H9 (cell line): ENCODE data around the gene MRPS35. TPM values are rescaled to one million over a fixed set of nuclear protein-coding genes. Genes with fewer than 3 reads are reported as not detected.

Experiments used
- DNase-seq: peaks from one replicate; pipeline ENCODE4 v3.0.0-alpha.2; 2017
- H2AFZ ChIP-seq: one replicate; pipeline ENCODE4 v1.6.1; 2013; ENCODE audit warnings: mild to moderate bottlenecking, low read length, control low read depth, moderate library complexity
- H2AK5ac ChIP-seq: 2 replicates; pipeline ENCODE4 v1.6.1; 2013; ENCODE audit warnings: low read length, control low read depth, mixed read lengths; ENCODE audit not compliant: insufficient read length
- H2BK120ac ChIP-seq: one replicate; pipeline ENCODE4 v1.6.1; 2013; ENCODE audit warnings: low read depth, mild to moderate bottlenecking, low read length, control low read depth, inconsistent platforms; ENCODE audit not compliant: poor library complexity, severe bottlenecking
- H2BK12ac ChIP-seq: 2 replicates; pipeline ENCODE4 v1.6.1; 2013; ENCODE audit warnings: low read length, control low read depth, mixed read lengths, low read depth; ENCODE audit not compliant: insufficient read length
- H2BK15ac ChIP-seq: 2 replicates; pipeline ENCODE4 v1.6.1; 2013; ENCODE audit warnings: low read depth, low read length, control low read depth
- H2BK20ac ChIP-seq: one replicate; pipeline ENCODE4 v1.6.1; 2013; ENCODE audit warnings: low read depth, mild to moderate bottlenecking, low read length, control low read depth, inconsistent platforms; ENCODE audit not compliant: poor library complexity, severe bottlenecking
- H2BK5ac ChIP-seq: 2 replicates; pipeline ENCODE4 v1.6.1; 2013; ENCODE audit warnings: low read length, control low read depth, mixed read lengths; ENCODE audit not compliant: insufficient read length
- H3K14ac ChIP-seq: 2 replicates; pipeline ENCODE4 v1.6.1; 2013; ENCODE audit warnings: low read length, control low read depth; ENCODE audit not compliant: insufficient read depth
- H3K18ac ChIP-seq: 2 replicates; pipeline ENCODE4 v1.6.1; 2013; ENCODE audit warnings: low read depth, mild to moderate bottlenecking, mixed read lengths, low read length, control low read depth; ENCODE audit not compliant: insufficient read length
- H3K23ac ChIP-seq: 2 replicates; pipeline ENCODE4 v1.6.1; 2013; ENCODE audit warnings: low read length, control low read depth, mixed read lengths, low read depth; ENCODE audit not compliant: insufficient read length
- H3K23me2 ChIP-seq: 2 replicates; pipeline ENCODE4 v1.6.1; 2013; ENCODE audit warnings: low read depth, mild to moderate bottlenecking, mixed read lengths, low read length, control low read depth; ENCODE audit not compliant: insufficient read length, poor library complexity, severe bottlenecking
- H3K27ac ChIP-seq: 2 replicates; pipeline ENCODE4 v1.5.1; 2013; ENCODE audit warnings: low read length, control low read depth, mixed read lengths, low read depth; ENCODE audit not compliant: insufficient read length
- H3K27me3 ChIP-seq: 2 replicates; pipeline ENCODE4 v1.6.1; 2013; ENCODE audit warnings: low read length, control low read depth, inconsistent platforms; ENCODE audit not compliant: insufficient read depth
- H3K4ac ChIP-seq: 2 replicates; pipeline ENCODE4 v1.6.1; 2013; ENCODE audit warnings: low read depth, mild to moderate bottlenecking, control low read depth, inconsistent platforms, low read length, moderate library complexity
- H3K4me1 ChIP-seq: 2 replicates; pipeline ENCODE4 v1.6.1; 2013; ENCODE audit warnings: low read length, control low read depth, inconsistent platforms; ENCODE audit not compliant: insufficient read depth
- H3K4me2 ChIP-seq: 2 replicates; pipeline ENCODE4 v1.6.1; 2013; ENCODE audit warnings: low read length, control low read depth, mixed read lengths; ENCODE audit not compliant: insufficient read length, insufficient read depth
- H3K56ac ChIP-seq: 2 replicates; pipeline ENCODE4 v1.6.1; 2013; ENCODE audit warnings: low read depth, mild to moderate bottlenecking, mixed read lengths, low read length, control low read depth; ENCODE audit not compliant: insufficient read length
- H3K79me1 ChIP-seq: 2 replicates; pipeline ENCODE4 v1.6.1; 2013; ENCODE audit warnings: low read depth, mild to moderate bottlenecking, moderate library complexity, low read length, control low read depth, inconsistent platforms; ENCODE audit not compliant: insufficient read depth, poor library complexity, severe bottlenecking
- H3K79me2 ChIP-seq: 2 replicates; pipeline ENCODE4 v1.6.1; 2013; ENCODE audit warnings: low read length, control low read depth, inconsistent platforms; ENCODE audit not compliant: insufficient read depth
- H3K9ac ChIP-seq: 2 replicates; pipeline ENCODE4 v1.6.1; 2013; ENCODE audit warnings: low read length, control low read depth, mixed read lengths; ENCODE audit not compliant: insufficient read length; ENCODE audit errors: extremely low read depth
- H3K9me3 ChIP-seq: one replicate; pipeline ENCODE4 v1.6.1; 2013; ENCODE audit warnings: low read depth, low read length, inconsistent platforms; ENCODE audit not compliant: control insufficient read depth
- H3T11ph ChIP-seq: one replicate; pipeline ENCODE4 v1.6.1; 2013; ENCODE audit warnings: mild to moderate bottlenecking, low read length, control low read depth, inconsistent platforms
- H4K20me1 ChIP-seq: one replicate; pipeline ENCODE4 v1.6.1; 2013; ENCODE audit not compliant: control insufficient read depth, insufficient read length, insufficient read depth
- H4K5ac ChIP-seq: 2 replicates; pipeline ENCODE4 v1.6.1; 2013; ENCODE audit warnings: low read depth, mild to moderate bottlenecking, mixed read lengths, low read length, control low read depth; ENCODE audit not compliant: insufficient read length
- H4K8ac ChIP-seq: replicated peaks from 2 replicates; pipeline ENCODE4 v1.6.1; 2013; ENCODE audit warnings: low read length, control low read depth, mixed read lengths, low read depth; ENCODE audit not compliant: insufficient read length
- H4K91ac ChIP-seq: 2 replicates; pipeline ENCODE4 v1.6.1; 2013; ENCODE audit warnings: low read depth, mild to moderate bottlenecking, moderate library complexity, mixed read lengths, low read length, control low read depth; ENCODE audit not compliant: insufficient read length
- H3K27ac Mint-ChIP-seq, 3 experiments: 2 replicates in 2 of 3; 3 replicates in 1 of 3; pipeline ENCODE4 v1.8.0; 2020 to 2021; ENCODE audit warnings: mixed read lengths in 3 of 3, mild to moderate bottlenecking in 1 of 3, moderate library complexity in 1 of 3
- H3K27me3 Mint-ChIP-seq: 2 replicates; pipeline ENCODE4 v1.8.0; 2021; ENCODE audit warnings: low read depth, mild to moderate bottlenecking, moderate library complexity, mixed read lengths
- H3K36me3 Mint-ChIP-seq, 3 experiments: 2 replicates in 2 of 3; 3 replicates in 1 of 3; pipeline ENCODE4 v1.8.0; 2020 to 2021; ENCODE audit warnings: low read depth in 3 of 3, mixed read lengths in 3 of 3; ENCODE audit not compliant: insufficient read depth in 1 of 3
- H3K4me1 Mint-ChIP-seq, 2 experiments: 2 replicates each; pipeline ENCODE4 v1.8.0; 2020; ENCODE audit warnings: mixed read lengths in 2 of 2
- H3K4me3 Mint-ChIP-seq, 2 experiments: 2 replicates in 1 of 2; 3 replicates in 1 of 2; pipeline ENCODE4 v1.8.0; 2020 to 2021; ENCODE audit warnings: mild to moderate bottlenecking in 2 of 2, mixed read lengths in 2 of 2, moderate library complexity in 1 of 2
- H3K9me3 Mint-ChIP-seq, 2 experiments: 2 replicates in 1 of 2; 3 replicates in 1 of 2; pipeline ENCODE4 v1.8.0; 2020; ENCODE audit warnings: mild to moderate bottlenecking in 2 of 2, mixed read lengths in 2 of 2, moderate library complexity in 1 of 2
- WGBS: extraction: QIAGEN DNeasy Blood & Tissue Kit; methylation state at CpG from one replicate; pipeline ENCODE4 v1.1.7; 2013; ENCODE audit warnings: missing lambda C conversion rate, low lambda C conversion rate, mixed read lengths; ENCODE audit not compliant: insufficient read length; ENCODE audit errors: extremely low coverage; 5-methylcytosine and 5-hydroxymethylcytosine counted together
- total RNA-seq: library from RNA; stranded (reverse); gene quantifications from 2 replicates; pipeline ENCODE4 v1.2.1, GENCODE V29; 2021
- TF ChIP-seq, protein P1 (sequence below): fragments of 200-600 bp; sonication (generic); conservative IDR thresholded peaks from 3 replicates; pipeline ENCODE4 v1.8.0; 2021; ENCODE audit warnings: antibody characterized with exemption, mild to moderate bottlenecking

MRPS35 gene
- total RNA-seq, 1 experiment from 2014 or later, result 45.4 TPM

DNA sequence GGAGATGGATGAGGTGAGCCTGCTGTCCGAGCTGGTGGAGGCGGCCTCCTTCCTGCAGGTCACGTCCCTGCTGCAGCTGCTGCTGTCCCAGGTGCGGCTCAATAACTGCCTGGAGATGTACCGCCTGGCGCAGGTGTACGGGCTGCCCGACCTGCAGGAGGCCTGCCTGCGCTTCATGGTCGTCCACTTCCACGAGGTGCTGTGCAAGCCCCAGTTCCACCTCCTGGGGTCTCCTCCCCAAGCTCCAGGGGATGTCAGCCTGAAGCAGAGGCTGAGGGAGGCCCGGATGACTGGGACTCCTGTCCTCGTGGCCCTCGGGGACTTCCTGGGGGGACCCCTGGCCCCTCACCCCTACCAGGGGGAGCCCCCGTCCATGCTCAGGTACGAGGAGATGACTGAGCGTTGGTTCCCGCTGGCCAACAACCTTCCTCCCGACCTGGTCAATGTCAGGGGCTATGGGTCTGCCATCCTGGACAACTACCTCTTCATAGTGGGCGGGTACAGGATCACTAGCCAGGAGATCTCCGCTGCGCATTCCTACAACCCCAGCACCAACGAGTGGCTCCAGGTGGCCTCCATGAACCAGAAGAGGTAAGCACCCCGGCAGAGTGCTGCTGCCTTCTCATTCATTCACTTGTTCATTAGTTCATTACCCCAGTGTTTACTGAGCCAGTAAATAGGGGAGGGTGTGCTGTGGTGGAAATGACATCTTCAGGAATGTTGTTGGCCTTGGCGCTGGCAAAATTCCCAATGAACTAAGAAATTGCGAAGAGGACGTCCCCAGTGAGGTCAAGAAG is 70.2 kb downstream of the MRPS35 start:
- TF ChIP-seq, protein P1, sequence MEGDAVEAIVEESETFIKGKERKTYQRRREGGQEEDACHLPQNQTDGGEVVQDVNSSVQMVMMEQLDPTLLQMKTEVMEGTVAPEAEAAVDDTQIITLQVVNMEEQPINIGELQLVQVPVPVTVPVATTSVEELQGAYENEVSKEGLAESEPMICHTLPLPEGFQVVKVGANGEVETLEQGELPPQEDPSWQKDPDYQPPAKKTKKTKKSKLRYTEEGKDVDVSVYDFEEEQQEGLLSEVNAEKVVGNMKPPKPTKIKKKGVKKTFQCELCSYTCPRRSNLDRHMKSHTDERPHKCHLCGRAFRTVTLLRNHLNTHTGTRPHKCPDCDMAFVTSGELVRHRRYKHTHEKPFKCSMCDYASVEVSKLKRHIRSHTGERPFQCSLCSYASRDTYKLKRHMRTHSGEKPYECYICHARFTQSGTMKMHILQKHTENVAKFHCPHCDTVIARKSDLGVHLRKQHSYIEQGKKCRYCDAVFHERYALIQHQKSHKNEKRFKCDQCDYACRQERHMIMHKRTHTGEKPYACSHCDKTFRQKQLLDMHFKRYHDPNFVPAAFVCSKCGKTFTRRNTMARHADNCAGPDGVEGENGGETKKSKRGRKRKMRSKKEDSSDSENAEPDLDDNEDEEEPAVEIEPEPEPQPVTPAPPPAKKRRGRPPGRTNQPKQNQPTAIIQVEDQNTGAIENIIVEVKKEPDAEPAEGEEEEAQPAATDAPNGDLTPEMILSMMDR, result no peak
- Mint-ChIP-seq H3K4me1 (peaks cover 33 to 36% of the 10 kb centered on the region in 2 experiments), H3K36me3 (peaks cover 6 to 30% (median 11%) of the 10 kb centered on the region in 3 experiments; a peak in 6 of 7 replicates), H3K27ac (peak overlapping the region; percentile 35 to 61 (median 58); a peak in 2 of 7 replicates), H3K9me3 (no peaks in the 10 kb centered on the region), H3K27me3 (no peaks in the 10 kb centered on the region; the same call in 1 of the 2 replicates), H3K4me3 (peak overlapping the region; percentile 75 to 83)
- Histone ChIP-seq H3T11ph (no peak overlapping the region), H3K27ac (no peak overlapping the region), H3K4me1 (peaks cover 3% of the 10 kb centered on the region; the same call in 1 of the 2 replicates), H3K9me3 (no peaks in the 10 kb centered on the region), H3K4me2 (peak overlapping the region; percentile 83), H2AFZ (no peak overlapping the region), H2BK5ac (no peak overlapping the region), H3K4ac (no peak overlapping the region), H2BK20ac (no peak overlapping the region), H4K20me1 (no peaks in the 10 kb centered on the region), H3K56ac (no peak overlapping the region), H3K18ac (peak overlapping the region; percentile 49), H4K8ac (no peak overlapping the region), H2AK5ac (no peak overlapping the region), H3K9ac (peak overlapping the region; percentile 73), H4K91ac (no peak overlapping the region), H2BK120ac (no peak overlapping the region), H2BK15ac (no peak overlapping the region), H3K23me2 (peaks cover 11% of the 10 kb centered on the region), H3K79me1 (no peaks in the 10 kb centered on the region), H3K14ac (peak overlapping the region; percentile 80), H2BK12ac (no peak overlapping the region), H3K79me2 (peaks cover 6% of the 10 kb centered on the region; the same call in 1 of the 2 replicates), H4K5ac (no peak overlapping the region), H3K27me3 (no peaks in the 10 kb centered on the region), H3K23ac (no peak overlapping the region)
- peak; percentile 78 for DNase-seq
- WGBS, result no CpG with 5 or more reads among the region's 27 CpGs
